ENCODE data around the gene ATXN2.

DNA sequence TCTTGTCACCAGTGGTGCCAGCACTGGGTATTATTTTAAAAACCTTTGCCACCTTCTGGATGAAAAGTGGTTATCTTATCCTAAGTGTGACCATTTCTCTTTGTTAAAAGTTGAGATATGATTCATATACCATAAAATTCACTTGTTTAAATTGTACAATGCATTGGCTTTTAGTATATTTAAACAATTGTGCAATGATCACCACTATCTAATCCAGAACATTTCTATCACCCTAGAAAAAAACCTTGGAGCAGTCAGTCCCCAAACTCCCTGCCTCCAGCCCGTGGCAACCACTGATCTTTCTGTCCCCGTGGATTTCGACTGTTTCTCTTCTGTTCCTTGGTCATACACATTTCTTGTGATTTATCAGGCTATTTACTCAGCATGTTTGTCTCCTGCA, 165.1 kb downstream of the ATXN2 start:
- TF ChIP-seq CTCF (IDR thresholded peaks at IDR 0.05) (no peak), ZFX (IDR thresholded peaks at IDR 0.05; ENCODE audit: borderline replicate concordance) (no peak)
